CMK (cell line): ENCODE data around the gene SLC16A12.
"Not testable (repeated sequence)": the region's sequence is repeated elsewhere in the genome, so short reads cannot be mapped to it uniquely, and the experiment has no call there.

Experiments used
- DNase-seq: peaks from one replicate; pipeline ENCODE4 v3.0.0-alpha.2; 2010; ENCODE audit warnings: low read depth

Gene SLC16A12

GRCh38 chr10:89548673-89549072, 13.3 kb upstream of the SLC16A12 start:
- no peak for DNase-seq

- DNase-seq: no peak
Observed at GRCh38 chr10:89547853-89548513, 12.6 kb upstream of the SLC16A12 start.

GRCh38 chr10:89546651-89547050, 11.3 kb upstream of the SLC16A12 start:
- DNase-seq: not testable (repeated sequence)

- no peak for DNase-seq
Observed at GRCh38 chr10:89543841-89544240, 8.4 kb upstream of the SLC16A12 start.

GRCh38 chr10:89540420-89540949, 5.1 kb upstream of the SLC16A12 start:
- DNase-seq: no peak

- DNase-seq: no peak
Observed at GRCh38 chr10:89537364-89537763, 2.0 kb upstream of the SLC16A12 start.

- DNase-seq: no peak
Observed at GRCh38 chr10:89536013-89536354, 590 bp upstream of the SLC16A12 start.

GRCh38 chr10:89534826-89535166, 598 bp downstream of the SLC16A12 start:
- DNase-seq: no peak

- no peak for DNase-seq
Observed at GRCh38 chr10:89532476-89532875, 2.9 kb downstream of the SLC16A12 start.

- no peak for DNase-seq
Observed at GRCh38 chr10:89531359-89531758, 4.0 kb downstream of the SLC16A12 start.

- DNase-seq: not testable (repeated sequence)
Observed at GRCh38 chr10:89529711-89530110, 5.7 kb downstream of the SLC16A12 start.

- no peak for DNase-seq
Observed at GRCh38 chr10:89526358-89526757, 9.0 kb downstream of the SLC16A12 start.

GRCh38 chr10:89525556-89525955, 9.8 kb downstream of the SLC16A12 start:
- no peak for DNase-seq

- DNase-seq: no peak
Observed at GRCh38 chr10:89524279-89524678, 11.1 kb downstream of the SLC16A12 start.

GRCh38 chr10:89523274-89523673, 12.1 kb downstream of the SLC16A12 start:
- no peak for DNase-seq

- DNase-seq: no peak
Observed at GRCh38 chr10:89522463-89522862, 12.9 kb downstream of the SLC16A12 start.

- DNase-seq: no peak
Observed at GRCh38 chr10:89521368-89521767, 14.0 kb downstream of the SLC16A12 start.

GRCh38 chr10:89520706-89521105, 14.7 kb downstream of the SLC16A12 start:
- DNase-seq: no peak

- no peak for DNase-seq
Observed at GRCh38 chr10:89518876-89519842, 16.2 kb downstream of the SLC16A12 start.

- DNase-seq: no peak
Observed at GRCh38 chr10:89518108-89518507, 17.3 kb downstream of the SLC16A12 start.

GRCh38 chr10:89516149-89516832, 19.1 kb downstream of the SLC16A12 start:
- no peak for DNase-seq

GRCh38 chr10:89515031-89515841, 20.2 kb downstream of the SLC16A12 start:
- DNase-seq: no peak
